ENCODE results near the gene ADD2. TPM values are rescaled to one million over a fixed set of nuclear protein-coding genes. Genes with fewer than 3 reads are reported as not detected.

Gene ADD2
- total RNA-seq, 1 experiment from 2014 or later = 63.9 TPM

DNA sequence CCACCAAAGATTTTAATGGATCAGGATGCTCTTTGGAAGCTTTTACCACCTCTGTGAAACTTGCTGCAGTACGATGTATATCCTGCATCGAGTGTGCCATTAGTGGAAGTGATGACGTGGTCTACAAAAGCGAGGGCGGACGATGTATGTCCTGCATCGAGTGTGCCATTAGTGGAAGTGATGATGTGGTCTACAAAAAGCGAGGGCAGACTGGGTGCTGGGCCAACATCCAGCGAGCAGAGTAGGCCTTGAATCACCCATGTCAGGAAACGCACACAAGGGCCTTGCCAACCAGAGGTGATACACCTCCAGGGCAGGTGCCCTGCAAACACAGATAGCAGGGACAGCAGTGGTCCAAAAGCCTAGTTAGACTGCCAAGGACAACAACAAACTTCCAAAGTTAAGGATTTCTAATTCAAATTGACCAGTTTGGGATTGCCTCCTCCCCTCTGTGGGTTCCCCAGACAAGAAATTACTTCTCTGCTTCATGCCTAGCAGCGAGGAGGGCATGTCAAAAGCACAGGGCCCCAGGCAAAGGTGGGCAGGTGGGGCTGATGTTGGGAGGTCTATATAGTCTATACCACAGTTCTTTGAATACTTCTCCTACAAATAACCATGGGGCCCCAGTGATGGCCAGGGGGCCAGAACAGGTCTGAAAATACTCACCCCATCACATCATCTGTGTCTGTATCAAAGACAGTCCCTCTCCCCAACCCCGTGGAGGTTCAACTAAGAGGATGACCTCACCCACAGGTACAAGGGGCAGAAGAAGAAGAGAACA lies 70.2 kb downstream of the ADD2 start:
- no peaks in the 10 kb centered on the region for H3K27me3 ChIP-seq (ENCODE audit: control insufficient read depth, insufficient read depth, low read length)
- H3K4me3 ChIP-seq (ENCODE audit: insufficient read depth, low read depth, low read length) = no peak overlapping the region
- no peak for DNase-seq
- H3K36me3 ChIP-seq (replicated peaks; ENCODE audit: control insufficient read depth, insufficient read depth, low read length) = peaks cover 31% of the 10 kb centered on the region

DNA sequence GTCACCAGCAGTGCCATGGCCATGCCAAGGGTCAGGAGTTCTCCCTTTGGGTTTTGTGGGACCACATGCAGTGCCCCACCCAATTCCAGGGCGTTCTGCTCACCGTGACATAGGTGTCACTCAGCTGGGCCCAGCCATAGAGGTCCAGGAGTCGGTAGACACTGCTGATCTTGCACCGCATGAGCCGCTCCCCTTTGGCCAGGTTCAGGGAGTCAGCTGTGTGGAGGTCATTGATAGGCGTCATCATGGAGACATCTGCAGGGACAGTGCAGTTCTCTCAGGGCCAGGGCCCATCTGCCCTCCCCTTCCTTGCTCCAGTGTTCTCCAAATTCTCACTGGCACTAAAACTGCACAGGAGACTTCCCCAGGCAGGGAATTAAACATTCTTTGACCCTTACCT lies 71.9 kb downstream of the ADD2 start:
- H3K4me3 ChIP-seq (ENCODE audit: insufficient read depth, low read depth, low read length) = no peak overlapping the region

DNA sequence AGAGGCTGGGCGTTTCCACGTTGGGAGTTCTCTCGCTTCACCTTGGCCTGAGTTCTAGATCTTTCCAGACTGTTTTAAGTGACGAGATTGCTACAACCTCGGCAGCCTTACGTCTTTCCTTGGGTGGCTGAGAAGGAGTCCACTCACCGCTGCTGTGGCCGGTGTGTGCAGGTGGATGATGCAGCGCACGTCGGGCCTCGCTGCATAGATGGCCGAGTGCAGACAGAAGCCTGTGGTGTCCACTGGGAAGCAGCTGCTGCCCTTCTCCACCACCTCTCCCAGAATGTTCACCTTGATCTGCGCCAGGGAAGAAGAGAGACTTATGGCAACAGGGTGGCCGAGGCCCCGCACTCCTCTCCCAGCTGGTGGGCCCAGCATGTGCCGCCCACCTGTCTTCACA lies 75.7 kb downstream of the ADD2 start:
- no peak for DNase-seq
- Histone ChIP-seq H3K4me3 (ENCODE audit: insufficient read depth, low read depth, low read length) (no peak overlapping the region), H3K27me3 (ENCODE audit: control insufficient read depth, insufficient read depth, low read length) (no peaks in the 10 kb centered on the region), H3K36me3 (replicated peaks; ENCODE audit: control insufficient read depth, insufficient read depth, low read length) (peaks cover 46% of the 10 kb centered on the region)

More for the DNA sequence above, 71.9 kb downstream of the ADD2 start:
- peaks cover 35% of the 10 kb centered on the region for H3K36me3 ChIP-seq (replicated peaks; ENCODE audit: control insufficient read depth, insufficient read depth, low read length)
- no peaks in the 10 kb centered on the region for H3K27me3 ChIP-seq (ENCODE audit: control insufficient read depth, insufficient read depth, low read length)
- DNase-seq = no peak

DNA sequence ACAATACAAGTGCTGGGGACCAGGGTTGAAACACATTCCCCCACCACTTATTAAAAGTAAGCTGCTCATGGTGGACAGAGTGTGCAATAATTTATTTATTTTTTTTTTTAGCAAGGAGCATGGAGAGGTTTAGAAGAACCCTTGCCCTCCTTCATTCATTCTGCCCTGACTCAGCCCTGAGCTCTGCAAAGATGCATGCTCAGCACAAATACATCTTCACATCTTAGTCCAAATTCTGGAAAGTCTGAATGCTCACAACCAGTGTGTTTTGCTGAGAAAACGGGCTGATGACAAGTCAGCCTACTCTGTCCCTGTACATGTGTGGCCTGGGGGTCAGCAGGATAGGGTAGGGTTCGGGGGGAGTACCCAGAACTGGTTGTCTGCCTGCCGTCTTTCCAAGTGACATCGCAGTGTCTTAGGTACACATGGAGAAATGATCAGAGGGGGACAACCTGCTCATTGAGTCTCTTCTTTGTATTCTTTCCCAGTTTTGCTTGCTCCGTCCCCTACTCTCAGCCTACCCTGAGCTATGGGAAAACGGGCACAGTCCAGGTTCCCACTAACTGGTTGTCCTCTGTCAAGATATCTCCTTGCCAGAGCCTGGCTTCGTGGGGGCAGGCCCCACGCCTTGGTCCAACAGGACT lies 76.4 kb downstream of the ADD2 start:
- H3K36me3 ChIP-seq (replicated peaks; ENCODE audit: control insufficient read depth, insufficient read depth, low read length) = peaks cover 49% of the 10 kb centered on the region
- H3K27me3 ChIP-seq (ENCODE audit: control insufficient read depth, insufficient read depth, low read length) = no peaks in the 10 kb centered on the region
- H3K4me3 ChIP-seq (ENCODE audit: insufficient read depth, low read depth, low read length) = no peak overlapping the region
- no peak for DNase-seq

DNA sequence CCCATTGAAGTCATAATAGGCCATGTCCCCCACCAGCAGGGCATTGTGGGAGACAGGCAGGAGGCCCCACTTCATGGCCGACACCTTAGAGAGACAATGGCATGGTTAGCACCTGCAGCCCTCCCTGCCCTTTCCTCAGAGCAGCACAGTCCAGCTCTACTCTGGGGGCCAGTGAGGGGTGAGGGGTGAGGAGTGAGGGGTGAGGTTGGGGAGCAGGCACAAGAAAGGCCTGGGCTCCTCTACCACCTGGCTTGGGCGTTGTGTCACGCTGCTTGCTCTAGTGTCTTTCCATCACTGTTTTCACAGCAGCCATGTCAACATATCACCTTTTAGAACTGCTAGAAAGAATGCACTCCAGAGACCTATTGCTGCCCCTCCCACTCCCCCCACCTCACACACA lies 77.2 kb downstream of the ADD2 start:
- H3K4me3 ChIP-seq (ENCODE audit: insufficient read depth, low read depth, low read length) = no peak overlapping the region
- peaks cover 48% of the 10 kb centered on the region for H3K36me3 ChIP-seq (replicated peaks; ENCODE audit: control insufficient read depth, insufficient read depth, low read length)
- H3K27me3 ChIP-seq (ENCODE audit: control insufficient read depth, insufficient read depth, low read length) = no peaks in the 10 kb centered on the region
- DNase-seq = no peak

DNA sequence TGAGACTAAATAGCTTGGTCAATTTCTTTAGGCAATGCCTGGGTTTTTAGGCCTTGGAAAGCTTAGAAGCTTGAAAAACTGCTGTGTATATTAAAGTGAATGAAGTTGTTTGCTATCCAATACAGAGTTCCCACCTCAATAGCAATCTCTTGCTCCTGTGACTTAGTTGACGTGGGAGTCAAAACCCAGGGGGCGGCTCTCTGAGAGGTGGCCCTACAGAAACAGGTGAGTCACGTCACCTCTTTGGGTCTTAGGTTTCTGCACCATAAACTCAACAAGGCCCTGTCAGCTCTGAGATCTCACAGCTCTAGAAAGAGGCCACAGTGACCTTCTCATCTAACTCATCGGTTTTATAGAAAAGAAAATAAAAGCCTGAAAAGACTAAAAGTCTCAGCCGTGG lies 79.6 kb downstream of the ADD2 start:
- H3K4me3 ChIP-seq (ENCODE audit: insufficient read depth, low read depth, low read length) = no peak overlapping the region
- no peaks in the 10 kb centered on the region for H3K27me3 ChIP-seq (ENCODE audit: control insufficient read depth, insufficient read depth, low read length)
- DNase-seq = no peak
- H3K36me3 ChIP-seq (replicated peaks; ENCODE audit: control insufficient read depth, insufficient read depth, low read length) = peaks cover 45% of the 10 kb centered on the region

DNA sequence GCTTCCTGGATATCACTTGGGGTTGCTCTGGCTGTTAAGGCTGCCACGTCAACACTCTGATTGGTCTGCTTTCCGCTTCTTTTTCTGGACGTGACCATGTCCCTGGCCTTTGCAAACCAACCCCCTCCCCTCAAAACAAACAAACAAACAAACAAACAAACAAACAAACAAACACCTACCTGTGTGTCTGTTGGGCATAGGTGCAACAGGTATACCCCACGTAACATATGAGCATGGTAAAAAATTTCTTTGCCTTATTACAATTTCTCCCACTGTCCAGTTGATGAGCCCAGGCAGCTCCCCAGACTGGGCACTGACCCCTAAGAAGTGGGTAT lies 80.6 kb downstream of the ADD2 start:
- peaks cover 50% of the 10 kb centered on the region for H3K36me3 ChIP-seq (replicated peaks; ENCODE audit: control insufficient read depth, insufficient read depth, low read length)
- DNase-seq = no peak
- H3K27me3 ChIP-seq (ENCODE audit: control insufficient read depth, insufficient read depth, low read length) = no peaks in the 10 kb centered on the region
- H3K4me3 ChIP-seq (ENCODE audit: insufficient read depth, low read depth, low read length) = no peak overlapping the region

DNA sequence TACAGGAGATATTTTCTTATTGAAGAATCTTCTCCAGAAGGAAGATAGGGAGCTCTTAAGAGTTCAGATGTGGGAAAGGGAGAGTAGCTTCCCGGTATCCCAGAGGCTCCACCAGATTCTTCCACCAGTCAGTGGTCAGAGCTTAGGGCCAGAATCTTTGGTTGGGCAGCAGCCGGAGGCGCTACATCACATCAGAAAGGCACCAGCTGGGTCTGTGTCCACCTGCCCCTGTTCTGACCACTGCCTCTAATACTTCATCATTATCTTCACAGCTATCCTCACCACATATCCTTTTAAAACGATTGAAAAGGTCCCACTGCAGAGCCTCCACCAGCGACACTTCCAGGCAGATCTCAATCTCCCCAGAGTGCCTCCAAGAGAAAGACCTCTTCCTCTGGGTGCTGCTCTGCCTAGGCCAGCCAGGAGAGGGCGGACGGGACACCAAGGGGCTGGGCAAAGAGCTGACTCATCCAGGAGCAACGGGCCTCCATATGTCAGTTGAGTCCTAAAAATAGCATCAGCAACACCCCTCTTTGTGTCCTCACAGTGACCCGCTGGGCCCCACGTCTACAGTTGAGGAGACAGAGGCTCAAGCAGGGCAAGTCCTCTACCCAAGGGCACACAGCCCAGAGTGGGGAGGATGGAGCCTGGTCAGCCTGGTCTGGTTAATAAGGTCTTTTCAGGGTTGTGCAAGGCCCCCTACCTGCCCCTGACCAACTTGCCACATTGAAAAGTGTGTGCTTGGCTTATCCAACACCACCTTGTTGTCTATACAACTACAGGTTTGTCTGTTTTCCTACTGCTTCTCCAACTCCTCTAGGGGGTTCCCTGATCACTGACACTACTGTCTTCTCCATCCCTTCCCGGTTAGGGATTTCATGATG lies 81.2 kb downstream of the ADD2 start:
- peak; percentile 90 for DNase-seq
- Histone ChIP-seq H3K36me3 (replicated peaks; ENCODE audit: control insufficient read depth, insufficient read depth, low read length) (peaks cover 51% of the 10 kb centered on the region), H3K27me3 (ENCODE audit: control insufficient read depth, insufficient read depth, low read length) (no peaks in the 10 kb centered on the region), H3K4me3 (ENCODE audit: insufficient read depth, low read depth, low read length) (no peak overlapping the region)

DNA sequence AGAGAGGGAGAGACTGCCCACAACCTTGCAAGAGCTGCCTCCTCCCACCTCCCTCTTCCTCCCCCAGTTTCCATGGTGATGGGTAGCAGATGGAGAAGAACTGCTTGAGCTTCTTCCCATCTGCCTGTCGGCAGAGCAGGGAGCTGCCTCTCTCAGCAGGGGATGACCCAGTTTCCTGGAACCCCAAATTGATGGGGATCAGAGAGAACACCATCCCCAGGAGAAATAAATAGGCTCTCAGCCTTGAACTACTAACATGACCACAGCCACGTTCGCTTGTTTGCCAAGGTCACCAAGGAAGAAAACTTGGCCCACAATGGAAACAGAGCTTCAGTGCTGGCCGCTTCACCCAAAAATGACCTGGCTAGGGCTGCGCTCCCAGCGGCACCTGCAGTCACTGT lies 82.2 kb downstream of the ADD2 start:
- no peak for DNase-seq
- Histone ChIP-seq H3K27me3 (ENCODE audit: control insufficient read depth, insufficient read depth, low read length) (no peaks in the 10 kb centered on the region), H3K36me3 (replicated peaks; ENCODE audit: control insufficient read depth, insufficient read depth, low read length) (peaks cover 44% of the 10 kb centered on the region), H3K4me3 (ENCODE audit: insufficient read depth, low read depth, low read length) (no peak overlapping the region)

DNA sequence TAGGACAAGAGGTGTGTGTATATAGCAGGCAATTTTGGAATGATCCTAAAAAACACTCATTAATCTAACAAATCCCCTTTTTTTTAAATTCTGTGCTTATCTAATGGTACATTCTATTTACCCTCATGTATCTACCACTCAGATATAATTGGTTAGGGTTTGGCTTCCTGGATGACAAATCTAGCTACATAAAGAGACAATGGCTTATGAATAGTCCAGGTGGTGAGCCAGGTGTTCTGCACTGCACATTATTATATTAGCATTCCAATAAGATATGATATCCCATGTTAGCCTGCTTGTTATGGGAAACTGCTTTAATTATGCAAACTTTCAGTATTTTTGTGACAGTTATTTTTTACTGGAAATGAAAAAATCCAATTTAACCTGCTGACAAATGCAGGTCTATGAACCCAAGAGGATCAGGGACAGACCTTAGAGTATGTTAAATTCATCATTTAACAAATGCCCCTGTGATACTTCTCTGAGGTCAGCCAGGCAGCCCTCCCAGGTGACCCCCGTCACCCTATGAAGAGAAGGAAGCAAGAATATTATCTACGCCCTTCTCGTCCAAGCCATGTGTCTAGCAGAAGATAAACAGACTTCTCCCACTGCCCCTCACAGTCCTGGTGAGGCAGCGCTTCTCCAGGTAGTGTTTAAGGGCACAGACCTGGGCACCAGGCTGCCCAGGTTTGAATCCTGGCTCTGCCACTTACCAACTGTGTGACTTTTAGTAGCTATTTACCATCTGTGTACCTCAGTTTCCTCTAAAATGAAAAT lies 83.0 kb downstream of the ADD2 start:
- no peak for DNase-seq
- Histone ChIP-seq H3K27me3 (ENCODE audit: control insufficient read depth, insufficient read depth, low read length) (no peaks in the 10 kb centered on the region), H3K4me3 (ENCODE audit: insufficient read depth, low read depth, low read length) (no peak overlapping the region), H3K36me3 (replicated peaks; ENCODE audit: control insufficient read depth, insufficient read depth, low read length) (peaks cover 40% of the 10 kb centered on the region)

DNA sequence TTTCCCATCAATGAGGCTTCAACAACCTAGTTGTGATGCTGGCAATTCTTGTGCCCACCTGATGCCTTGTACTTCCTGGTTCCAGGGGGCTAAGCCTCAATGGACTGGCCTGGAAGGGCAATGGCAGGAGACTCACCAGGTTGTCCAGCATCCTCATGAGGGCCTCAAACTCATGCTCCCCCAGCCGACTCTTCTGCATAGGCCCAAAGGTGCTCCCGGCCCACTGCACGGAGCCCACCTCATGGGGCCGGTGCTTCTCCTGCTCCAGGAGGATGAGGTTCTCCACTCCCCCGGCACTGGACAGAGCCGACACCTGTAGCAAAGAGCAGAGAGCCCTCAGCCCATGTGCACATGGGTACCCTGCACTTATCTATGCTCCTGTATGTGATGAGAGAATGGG lies 84.5 kb downstream of the ADD2 start:
- DNase-seq = no peak
- Histone ChIP-seq H3K27me3 (ENCODE audit: control insufficient read depth, insufficient read depth, low read length) (no peaks in the 10 kb centered on the region), H3K36me3 (replicated peaks; ENCODE audit: control insufficient read depth, insufficient read depth, low read length) (peaks cover 39% of the 10 kb centered on the region), H3K4me3 (ENCODE audit: insufficient read depth, low read depth, low read length) (no peak overlapping the region)

DNA sequence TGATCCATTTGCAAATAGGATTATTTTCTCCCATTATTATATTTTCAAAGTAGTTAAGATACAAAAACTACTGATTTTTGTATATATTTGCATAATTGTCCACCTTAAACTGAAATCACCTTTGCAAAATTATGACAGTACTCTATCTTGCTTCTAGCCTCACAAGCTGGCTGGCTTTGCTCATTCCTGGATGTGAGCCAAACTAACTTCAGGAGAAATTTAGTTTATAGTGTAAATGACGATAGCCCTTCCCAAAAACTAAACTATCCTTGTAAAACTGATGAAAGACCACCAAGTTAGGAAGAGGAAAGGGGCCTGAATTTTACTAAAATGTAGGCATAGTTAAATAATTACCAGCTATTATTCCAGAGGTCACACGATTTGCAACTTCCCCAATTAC lies 87.3 kb downstream of the ADD2 start:
- Histone ChIP-seq H3K36me3 (replicated peaks; ENCODE audit: control insufficient read depth, insufficient read depth, low read length) (peaks cover 42% of the 10 kb centered on the region), H3K4me3 (ENCODE audit: insufficient read depth, low read depth, low read length) (no peak overlapping the region), H3K27me3 (ENCODE audit: control insufficient read depth, insufficient read depth, low read length) (no peaks in the 10 kb centered on the region)
- no peak for DNase-seq

DNA sequence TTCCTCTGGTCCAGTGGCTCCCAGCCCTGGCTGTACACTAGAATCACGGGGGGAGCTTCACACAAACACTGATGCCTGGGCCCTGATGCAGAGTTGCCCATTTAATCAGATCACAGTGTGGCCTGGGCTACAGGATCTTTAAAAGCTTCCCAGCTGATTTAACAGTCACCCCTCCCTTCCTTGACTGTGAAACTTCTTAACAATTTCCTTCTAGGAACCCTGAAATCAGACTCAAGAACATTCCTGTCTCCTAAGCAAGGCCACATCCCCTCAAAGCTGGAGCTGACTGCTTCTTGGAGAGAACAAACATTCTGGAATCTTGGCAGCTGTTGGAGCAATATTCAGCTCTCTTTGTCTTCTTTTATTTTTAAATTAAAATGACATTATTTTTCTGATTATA lies 88.7 kb downstream of the ADD2 start:
- Histone ChIP-seq H3K27me3 (ENCODE audit: control insufficient read depth, insufficient read depth, low read length) (no peaks in the 10 kb centered on the region), H3K36me3 (replicated peaks; ENCODE audit: control insufficient read depth, insufficient read depth, low read length) (peaks cover 35% of the 10 kb centered on the region), H3K4me3 (ENCODE audit: insufficient read depth, low read depth, low read length) (no peak overlapping the region)
- DNase-seq = no peak

DNA sequence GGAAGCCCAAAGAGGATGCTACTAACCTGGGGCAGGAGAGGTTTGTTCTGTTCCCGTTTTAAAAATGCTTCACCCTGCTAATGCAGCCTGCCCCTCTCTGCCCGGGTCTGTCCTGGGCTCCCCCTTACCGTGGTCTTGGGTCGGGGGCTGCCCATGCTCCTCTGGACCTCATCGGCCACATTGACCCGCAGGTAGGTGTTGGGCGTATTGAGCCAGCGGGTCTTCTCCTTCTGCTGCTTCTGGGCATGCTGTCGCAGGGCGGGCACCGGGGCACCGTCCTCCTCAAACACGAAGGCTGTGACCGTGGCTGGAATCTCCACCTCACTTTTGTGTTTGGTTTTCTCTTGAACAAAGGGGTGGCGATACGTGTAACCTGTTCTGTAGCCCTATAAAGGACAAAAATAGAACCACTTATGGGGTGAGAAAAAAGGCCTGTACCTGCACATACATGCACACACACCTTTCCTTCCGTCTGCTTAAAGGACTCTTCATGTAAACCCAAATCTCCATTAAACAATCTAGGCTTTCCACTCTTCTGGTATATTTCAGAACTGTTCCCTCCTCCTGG lies 89.3 kb downstream of the ADD2 start:
- Histone ChIP-seq H3K36me3 (replicated peaks; ENCODE audit: control insufficient read depth, insufficient read depth, low read length) (peaks cover 35% of the 10 kb centered on the region), H3K4me3 (ENCODE audit: insufficient read depth, low read depth, low read length) (no peak overlapping the region), H3K27me3 (ENCODE audit: control insufficient read depth, insufficient read depth, low read length) (no peaks in the 10 kb centered on the region)
- no peak for DNase-seq
